Measurements from ENCODE around the gene ATP8A1. TPM values are rescaled to one million over a fixed set of nuclear protein-coding genes. Genes with fewer than 3 reads are reported as not detected.

The ATP8A1 gene
- total and polyA plus RNA-seq, 2 of the 8 experiments (the other 6 are each of a cell fraction or from before 2014, with no cell fraction given): 3.7 to 14.9 TPM

DNA sequence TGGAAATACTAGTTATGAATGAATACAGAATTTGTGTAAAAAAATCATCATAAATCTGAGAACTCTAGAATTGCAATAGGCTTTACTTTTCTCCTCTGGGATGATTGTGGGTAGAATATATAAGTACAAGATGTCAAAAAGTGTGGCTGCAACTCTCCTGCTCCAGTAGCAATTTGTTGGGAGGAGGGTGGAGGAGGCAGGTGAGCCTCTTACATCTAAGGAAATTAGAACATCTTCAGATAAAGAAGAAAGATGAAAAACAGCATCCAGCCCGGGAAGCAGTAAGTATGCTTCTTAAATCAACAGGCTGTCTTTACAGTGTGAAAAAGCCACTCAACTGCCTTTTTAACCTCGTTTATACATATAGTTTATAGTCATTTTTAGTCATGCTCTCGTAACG, 83.7 kb downstream of the ATP8A1 start (continued):
- TF ChIP-seq CTCF (IDR thresholded peaks at IDR 0.05; ENCODE audit: control extremely low read depth in 1 of 3, insufficient read depth in 1 of 3, low read depth in 1 of 3, low read length in 3 of 3): no peak
